GM12874 (cell line): ENCODE results near the gene RIOK2.

Source experiments
- TF ChIP-seq, protein P1 (sequence below): IDR thresholded peaks from 2 replicates; pipeline ENCODE4 v1.5.1; 2011; ENCODE audit warnings: low read depth, mild to moderate bottlenecking, control low read depth, low read length, moderate library complexity; ENCODE audit not compliant: insufficient read depth

The RIOK2 gene

DNA sequence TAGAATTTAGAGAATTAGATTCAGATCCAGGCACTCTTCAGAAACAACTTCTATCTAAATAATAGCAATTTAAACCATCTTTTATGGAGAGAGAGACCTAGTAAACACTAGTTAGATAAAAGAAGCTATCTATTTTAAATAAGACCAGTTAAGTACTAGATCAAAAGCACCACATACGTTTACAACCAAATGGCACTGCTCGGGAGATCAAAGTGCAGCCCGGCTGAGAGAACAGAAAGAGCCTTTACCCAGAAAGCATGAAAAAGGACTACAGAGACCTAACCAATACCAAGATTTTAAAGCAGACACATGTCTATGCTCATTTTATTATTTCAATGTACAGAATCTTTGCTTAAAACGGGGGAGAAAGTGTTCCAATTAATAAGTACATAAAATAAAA is 71.4 kb downstream of the RIOK2 start:
- TF ChIP-seq, protein P1, sequence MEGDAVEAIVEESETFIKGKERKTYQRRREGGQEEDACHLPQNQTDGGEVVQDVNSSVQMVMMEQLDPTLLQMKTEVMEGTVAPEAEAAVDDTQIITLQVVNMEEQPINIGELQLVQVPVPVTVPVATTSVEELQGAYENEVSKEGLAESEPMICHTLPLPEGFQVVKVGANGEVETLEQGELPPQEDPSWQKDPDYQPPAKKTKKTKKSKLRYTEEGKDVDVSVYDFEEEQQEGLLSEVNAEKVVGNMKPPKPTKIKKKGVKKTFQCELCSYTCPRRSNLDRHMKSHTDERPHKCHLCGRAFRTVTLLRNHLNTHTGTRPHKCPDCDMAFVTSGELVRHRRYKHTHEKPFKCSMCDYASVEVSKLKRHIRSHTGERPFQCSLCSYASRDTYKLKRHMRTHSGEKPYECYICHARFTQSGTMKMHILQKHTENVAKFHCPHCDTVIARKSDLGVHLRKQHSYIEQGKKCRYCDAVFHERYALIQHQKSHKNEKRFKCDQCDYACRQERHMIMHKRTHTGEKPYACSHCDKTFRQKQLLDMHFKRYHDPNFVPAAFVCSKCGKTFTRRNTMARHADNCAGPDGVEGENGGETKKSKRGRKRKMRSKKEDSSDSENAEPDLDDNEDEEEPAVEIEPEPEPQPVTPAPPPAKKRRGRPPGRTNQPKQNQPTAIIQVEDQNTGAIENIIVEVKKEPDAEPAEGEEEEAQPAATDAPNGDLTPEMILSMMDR, result no peak

DNA sequence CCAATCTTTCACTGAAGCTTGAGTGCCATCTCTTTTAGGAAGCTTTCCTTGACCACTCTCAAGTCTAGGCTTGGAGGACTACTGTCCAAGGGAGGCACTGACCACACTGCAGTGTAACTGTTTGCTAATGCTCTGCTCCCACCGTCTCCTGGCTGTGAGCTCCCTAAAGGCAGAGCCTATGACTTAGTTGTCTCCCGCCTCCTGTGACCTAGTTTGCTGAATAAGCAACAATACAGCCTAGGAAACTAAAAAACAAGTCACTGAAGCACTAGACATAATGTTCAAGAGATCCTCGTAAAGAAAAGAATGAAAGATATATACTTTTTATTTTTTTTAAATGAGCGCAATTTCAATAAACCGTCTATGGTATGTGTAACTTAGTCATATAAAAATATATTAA is 72.0 kb downstream of the RIOK2 start:
- TF ChIP-seq, protein P1, result no peak
